LHCN-M2 (cell line): ENCODE measurements around the gene LRRC58. TPM values are rescaled to one million over a fixed set of nuclear protein-coding genes. Genes with fewer than 3 reads are reported as not detected.
A peak's percentile ranks its signal among the peaks of the same experiment; 100 is the strongest.

Source experiments
- DNase-seq: peaks from one replicate; pipeline ENCODE4 v3.0.0-alpha.2; 2012; ENCODE audit warnings: low read depth
- total RNA-seq: library from RNA; depleted of rRNA; stranded (reverse); fragments of >200 nt; gene quantifications from 2 replicates; pipeline ENCODE4 v1.2.3, GENCODE V29; 2014; rRNA removed

Gene LRRC58
- total RNA-seq, 1 experiment from 2014 or later: 34.2 TPM

GRCh38 chr3:120280026-120280425, 69.1 kb downstream of the LRRC58 start:
- DNase-seq: no peak

- DNase-seq: peak; percentile 16
Observed at GRCh38 chr3:120276767-120277166, 72.4 kb downstream of the LRRC58 start.

GRCh38 chr3:120275618-120276017, 73.5 kb downstream of the LRRC58 start:
- peak; percentile 97 for DNase-seq

GRCh38 chr3:120274739-120275167, 74.4 kb downstream of the LRRC58 start:
- peak; percentile 22 for DNase-seq

Other genes starting within 250 kb of the LRRC58 start
- gene GPR156, start 64.1 kb downstream of the LRRC58 start, total RNA-seq: 1.5 TPM in 2 replicates
- gene FSTL1, start 101.6 kb upstream of the LRRC58 start, total RNA-seq: 194 and 212 TPM in 2 replicates
- 60.4 and 90.0 TPM in 2 replicates for gene NDUFB4, start 247.0 kb upstream of the LRRC58 start, total RNA-seq